ENCODE data around the gene UBE2D3.
A peak's percentile ranks its signal among the peaks of the same experiment; 100 is the strongest.
"Not testable (repeated sequence)": the region's sequence is repeated elsewhere in the genome, so short reads cannot be mapped to it uniquely, and the experiment has no call there.

The UBE2D3 gene

DNA sequence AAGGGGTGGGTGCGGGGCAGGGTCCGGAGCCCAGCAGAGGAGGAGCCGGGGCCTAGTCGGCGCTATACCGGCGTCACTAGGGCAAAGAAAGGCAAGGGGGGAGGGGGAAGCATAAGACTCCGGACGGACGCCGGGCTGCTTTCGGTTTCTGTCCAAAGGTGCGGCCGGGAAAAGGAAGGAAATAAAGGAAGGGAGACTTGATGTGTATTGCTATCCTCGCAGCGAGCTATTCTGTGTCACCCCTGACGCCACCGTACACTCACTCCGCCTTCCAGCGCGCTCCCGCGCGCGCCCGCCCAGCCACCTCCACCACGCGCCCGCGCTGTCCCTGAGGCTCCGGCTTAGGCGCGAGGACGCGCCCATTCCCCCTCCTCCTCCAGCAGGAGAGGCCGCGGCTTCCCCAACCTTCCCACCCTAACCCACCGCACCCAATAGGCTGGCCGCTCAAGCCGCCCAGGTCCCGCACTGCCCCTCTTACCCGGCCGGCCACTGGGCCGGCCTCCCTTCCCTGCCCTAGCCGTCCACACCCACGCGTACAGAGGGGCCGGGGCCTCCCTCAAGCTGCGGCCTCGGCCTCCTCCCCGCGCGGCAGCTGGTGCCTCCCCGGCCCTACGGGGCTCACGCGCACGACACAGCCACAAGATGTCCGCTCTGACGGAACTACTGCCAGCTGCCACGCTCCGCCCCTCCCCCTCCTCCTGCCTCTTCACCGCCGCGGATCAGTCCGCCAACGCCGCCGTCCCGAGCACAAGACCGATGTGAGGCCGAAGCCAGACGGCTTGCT lies at the start of gene UBE2D3:
TSS of gene UBE2D3 (minus strand) at position 662 of the 784 bp plus-strand sequence. CDS start 1,043 bp downstream, outside the sequence.
- peak; percentile 86 for DNase-seq

DNA sequence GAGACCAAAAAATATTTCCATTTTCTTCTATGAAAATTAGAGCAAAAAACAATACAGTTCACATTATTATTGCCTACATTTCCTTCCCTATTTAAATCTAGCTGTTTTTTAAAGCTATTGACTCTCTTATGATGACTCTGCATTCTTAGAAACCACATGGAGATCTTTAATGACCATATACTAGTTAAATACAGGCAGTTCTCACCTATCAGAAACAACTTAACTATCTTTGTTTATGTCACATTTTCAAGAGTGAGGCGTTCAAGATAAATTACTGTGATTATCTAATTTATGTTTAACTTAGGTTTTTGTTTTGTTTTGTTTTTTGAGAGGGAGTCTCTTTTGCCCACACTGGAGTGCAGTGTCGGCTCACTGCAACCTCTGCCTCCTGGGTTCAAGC lies 44.4 kb upstream of the UBE2D3 start:
- no peak for DNase-seq

DNA sequence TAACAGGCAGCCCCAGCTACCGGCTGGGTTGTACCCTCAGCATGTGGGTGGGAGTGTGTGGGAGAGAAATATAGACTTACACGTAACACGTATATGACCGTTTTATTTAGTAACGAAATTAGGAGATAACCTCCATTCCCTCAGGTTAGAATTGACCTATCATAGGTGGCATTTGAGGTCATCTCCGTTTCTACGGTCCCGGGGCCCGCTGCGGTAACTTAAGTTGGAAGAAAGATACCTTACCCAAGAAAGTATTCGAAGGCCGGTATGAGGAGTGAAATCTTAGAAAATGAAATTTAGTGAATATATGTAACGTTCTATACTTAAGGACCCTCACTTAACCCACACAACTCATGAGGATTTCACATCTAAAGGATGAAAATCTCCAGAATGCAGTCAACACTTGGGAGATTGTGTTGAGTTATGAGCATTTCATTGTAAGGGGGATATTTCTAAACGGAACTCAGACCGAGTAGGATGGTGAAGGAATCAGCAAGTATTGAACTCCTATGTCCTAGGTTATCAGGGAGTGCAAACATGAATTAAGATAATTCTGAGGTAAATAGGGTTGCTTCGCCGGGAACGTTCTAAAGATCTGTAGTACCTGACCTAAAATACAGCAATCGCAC lies 42.3 kb upstream of the UBE2D3 start:
- no peak for DNase-seq

DNA sequence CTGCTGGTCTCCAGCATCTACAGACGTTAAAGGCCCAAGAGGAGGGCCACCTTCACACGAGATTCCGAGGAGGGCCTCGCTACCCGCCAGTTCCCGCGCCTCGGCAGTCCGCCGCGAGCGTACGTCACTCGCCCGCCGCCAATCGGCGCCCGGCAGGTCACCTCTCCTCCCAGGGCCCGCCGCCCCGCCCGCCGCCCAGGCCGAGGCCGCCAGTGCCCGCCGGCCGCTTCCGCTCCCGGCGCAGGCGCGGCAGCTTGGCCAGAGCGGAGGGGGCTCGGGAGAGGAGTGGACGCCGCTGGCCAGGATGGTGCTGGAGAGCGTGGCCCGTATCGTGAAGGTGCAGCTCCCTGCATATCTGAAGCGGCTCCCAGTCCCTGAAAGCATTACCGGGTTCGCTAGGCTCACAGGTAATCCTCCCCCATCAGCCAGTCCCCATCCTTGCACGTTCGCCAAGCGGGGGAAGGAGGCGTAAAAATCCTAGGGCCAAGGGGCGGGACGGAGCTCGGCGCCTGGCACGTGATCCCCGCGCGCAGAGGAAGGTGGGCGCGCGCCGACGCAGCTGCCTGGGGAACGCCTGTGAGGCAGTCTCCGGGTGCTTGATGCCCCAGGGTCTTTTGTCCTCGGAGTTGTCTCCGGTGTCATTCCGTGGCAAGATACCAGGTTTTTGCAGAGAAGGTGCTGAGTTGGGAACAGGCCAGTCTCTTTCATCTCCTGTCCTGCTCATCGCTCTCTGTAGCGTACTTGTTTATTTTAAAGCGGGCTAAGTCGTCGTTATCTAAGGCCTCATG lies 41.6 kb upstream of the UBE2D3 start, which contains the start of gene CISD2:
TSS of gene CISD2 (plus strand) at position 212 of the 788 bp plus-strand sequence. CDS start at position 305, 93 bp downstream.
- peak; percentile 82 for DNase-seq

DNA sequence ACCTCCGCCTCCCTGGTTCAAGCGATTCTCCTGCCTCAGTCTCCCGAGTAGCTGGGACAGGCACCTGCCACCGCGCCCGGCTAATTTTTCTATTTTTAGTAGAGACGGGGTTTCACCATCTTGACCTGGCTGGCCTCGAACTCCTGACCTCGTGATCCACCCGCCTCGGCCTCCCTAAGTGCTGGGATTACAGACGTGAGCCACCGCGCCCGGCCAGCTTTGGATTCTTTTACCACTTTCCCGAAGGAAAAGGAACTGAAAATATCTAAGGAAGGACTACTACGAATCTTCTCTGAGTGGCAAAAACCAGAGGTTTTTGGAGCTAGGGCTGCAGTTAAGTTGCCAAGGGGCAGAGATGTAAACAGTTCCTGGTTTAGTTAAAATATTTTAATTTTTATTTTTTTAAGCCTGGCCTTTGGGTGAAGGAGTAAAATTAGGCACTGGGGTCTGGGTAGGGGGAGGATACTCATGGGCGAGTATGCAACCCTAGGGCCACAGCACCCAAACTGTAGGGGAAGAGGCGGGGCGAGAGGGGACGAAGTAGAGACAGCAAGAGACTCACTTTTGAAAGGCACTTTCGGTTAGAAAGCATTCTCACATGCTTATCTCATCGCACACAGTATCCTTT lies 40.9 kb upstream of the UBE2D3 start:
- no peak for DNase-seq

DNA sequence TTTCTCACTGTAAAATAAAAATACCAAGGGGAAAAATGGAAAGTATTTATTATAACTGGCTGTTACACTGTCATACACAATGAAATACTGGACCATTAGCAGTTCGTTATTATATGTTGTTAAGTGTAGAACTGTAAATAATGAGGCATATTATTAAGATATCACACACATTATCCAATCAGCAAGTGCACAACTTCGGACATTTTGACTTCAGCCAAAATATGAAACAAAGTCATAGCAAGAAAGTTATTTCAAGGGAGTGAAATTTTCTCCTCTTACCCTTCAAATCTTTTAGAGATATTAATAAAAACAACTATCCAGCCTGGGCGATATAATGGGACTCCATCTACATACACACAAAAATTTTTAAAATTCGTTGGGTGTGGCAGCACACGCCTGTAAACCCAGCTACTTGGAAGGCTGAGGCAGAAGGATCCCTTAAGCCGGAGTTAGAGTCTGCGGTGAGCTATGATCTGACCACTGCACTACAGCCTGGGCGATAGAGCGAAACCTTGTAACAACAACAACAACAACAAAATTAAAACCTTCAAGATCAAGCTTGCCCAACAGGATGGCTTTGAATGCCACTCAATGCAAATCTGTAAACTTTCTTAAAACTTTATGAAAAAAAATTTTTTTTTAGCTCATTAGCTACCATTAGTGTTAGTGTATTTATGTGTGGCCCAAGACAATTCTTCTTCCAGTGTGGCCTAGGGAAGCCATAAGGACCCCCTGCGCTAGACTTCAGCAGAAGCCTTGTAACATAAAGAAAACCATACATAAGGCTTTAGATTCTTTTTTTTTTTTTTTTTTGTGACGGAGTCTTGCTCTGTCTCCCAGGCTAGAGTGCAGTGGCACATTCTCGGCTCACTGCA lies 40.2 kb upstream of the UBE2D3 start:
- DNase-seq = no peak

DNA sequence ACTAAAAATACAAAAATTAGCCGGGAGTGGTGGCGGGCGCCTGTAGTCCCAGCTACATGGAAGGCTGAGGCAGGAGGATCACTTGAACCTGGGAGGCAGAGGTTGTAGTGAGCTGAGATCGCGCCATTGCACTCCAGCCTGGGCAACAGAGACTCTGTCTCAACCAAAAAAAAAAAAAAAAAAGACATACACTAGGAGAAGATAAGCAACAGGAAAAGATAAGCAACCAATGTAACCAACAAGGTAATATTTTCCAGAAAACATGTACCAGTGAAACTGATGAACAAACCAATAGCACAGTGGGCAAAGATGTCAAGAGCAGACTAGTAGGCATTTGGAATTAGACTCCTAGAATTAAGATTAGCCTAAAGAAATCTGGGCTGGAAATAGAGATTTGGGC lies 38.0 kb upstream of the UBE2D3 start:
- not testable (repeated sequence) for DNase-seq

DNA sequence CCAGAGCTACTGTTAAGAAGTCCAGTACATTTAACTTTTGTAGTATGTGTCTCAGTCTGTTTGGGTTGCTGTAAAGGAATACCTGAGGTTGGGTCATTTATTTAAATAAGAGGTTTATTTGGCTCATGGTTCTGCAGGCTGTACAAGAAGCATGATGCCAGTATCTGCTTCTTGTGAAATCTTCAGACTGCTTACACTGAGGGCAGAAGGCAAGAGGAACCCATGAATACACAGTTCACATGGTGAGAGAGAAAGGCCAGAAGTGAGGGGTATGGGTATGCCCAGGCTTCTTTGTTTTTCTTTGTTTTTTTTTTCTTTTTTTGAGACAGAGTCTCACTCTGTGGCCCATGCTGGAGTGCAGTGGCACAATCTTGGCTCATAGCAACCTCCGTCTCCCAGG lies 35.4 kb upstream of the UBE2D3 start:
- DNase-seq = no peak

DNA sequence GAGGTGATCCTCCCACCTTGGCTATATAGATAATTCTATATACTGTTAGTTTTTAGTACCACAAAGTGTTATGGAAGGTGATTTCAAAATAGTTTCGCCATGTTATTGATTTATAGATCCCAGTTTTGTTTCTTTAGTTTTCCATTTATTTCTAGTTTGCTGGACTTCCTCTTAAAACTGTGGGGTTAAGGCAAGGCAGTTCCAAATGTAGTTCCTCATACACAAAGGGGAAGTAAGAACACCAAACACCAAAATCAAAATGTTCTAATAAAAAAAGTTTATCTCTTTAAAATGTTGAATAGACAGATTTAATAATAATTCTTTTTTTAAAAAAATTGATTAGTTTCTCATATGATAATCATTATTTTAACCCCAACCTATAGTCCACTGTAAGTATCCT lies 34.7 kb upstream of the UBE2D3 start:
- no peak for DNase-seq

DNA sequence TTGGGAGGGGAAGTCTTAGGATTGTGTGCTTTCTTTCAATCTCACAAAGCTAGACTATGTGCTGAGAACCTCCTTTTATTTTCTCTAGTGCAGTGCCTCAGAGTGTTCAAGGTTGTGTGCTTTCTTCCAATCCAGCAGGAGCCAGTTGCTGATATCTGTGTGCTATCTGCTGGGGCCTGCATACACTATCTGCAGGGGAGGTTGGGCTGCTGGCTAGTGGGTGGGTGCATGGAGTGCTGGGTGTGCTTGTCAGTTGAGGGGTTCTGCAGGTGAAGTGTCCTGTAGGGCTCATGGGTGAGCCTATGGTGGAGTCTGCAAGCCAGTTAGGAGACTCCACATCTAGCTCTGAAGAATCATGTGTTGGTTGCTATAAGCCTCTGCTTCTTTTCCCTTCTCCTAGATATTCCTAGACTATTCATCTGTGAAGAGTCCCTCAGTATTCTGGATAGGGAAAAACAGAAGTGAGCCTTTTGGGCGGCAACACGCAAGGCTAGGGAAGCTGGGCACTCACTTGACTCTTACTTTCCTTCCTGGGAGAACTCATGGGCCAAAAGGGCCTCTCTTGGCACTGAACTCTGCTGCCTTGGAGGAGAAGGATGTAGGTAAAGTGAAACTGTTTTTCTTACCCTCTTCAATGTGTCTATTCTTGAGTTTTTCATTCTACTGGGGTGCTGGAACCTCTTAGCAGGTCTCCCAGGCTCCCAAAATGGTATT lies 33.4 kb upstream of the UBE2D3 start:
- no peak for DNase-seq

DNA sequence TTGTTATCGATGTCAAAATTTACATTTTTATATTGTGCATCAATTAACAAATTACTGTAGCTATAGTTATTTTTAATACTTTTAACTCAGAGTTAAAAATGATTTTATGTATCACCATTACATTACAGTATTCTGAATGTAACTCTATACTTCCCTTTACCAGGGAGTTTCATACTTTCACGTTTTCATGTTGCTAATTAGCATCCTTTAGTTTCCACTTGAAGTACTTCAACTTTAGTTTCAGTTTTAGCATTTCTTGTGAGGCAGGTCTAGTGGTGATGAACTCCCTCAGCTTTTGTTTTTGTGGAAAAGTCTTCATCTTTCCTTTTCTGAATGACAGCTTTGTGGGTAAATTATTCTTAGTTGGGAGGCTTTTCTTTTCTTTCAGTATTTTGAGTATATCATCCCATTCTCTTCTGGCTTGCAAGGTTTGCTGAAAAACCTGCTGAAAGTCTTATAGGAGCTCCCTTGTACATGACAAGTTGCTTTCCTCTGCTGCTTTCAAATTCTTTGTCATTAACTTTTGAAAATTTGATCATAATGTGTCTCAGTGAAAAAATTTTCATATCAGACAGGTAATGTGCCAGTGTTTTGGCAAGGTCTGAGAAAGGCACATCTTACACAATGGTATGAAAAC lies 31.6 kb upstream of the UBE2D3 start:
- DNase-seq = no peak

DNA sequence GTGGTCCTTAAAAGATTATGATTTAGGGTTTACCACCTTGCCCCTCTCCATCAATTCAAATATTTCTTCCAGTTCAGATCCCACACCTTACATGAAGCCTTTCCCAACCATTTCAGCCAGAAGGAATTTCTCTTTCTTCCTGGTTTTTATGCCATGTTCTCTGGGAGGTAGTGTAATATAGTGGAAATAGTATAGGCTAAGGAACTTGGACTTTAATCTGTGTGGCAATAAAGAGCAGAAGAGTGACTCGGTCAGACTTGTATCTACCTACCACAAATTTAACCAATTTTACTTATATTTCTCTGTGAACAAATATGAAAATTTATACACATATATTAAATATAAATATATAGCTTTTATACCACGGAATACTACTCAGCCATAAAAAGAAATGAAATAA lies 23.0 kb upstream of the UBE2D3 start:
- DNase-seq = no peak

DNA sequence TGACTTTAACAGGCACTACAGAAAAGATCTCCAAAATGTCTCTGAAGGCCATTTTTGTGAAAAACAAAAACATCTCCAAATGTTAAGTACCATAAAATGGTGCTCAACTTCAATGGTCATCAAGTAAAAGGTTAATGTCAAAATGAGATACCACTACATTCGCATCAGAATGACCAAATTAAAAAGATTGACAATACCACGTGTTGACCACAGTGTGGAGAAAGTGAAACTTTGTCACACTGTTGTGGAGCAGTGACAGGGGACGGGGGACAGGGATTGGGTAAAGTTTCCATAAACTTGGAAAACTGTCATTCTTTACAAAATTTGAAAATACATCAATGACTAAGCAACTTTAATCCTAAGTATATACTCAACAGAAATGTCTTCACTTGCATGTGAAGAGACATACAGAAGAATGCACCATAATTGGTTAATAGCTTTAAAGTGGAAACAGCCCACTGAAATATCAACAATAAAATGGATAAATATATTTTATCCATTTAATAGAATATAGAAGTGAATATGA lies 22.3 kb upstream of the UBE2D3 start:
- no peak for DNase-seq

DNA sequence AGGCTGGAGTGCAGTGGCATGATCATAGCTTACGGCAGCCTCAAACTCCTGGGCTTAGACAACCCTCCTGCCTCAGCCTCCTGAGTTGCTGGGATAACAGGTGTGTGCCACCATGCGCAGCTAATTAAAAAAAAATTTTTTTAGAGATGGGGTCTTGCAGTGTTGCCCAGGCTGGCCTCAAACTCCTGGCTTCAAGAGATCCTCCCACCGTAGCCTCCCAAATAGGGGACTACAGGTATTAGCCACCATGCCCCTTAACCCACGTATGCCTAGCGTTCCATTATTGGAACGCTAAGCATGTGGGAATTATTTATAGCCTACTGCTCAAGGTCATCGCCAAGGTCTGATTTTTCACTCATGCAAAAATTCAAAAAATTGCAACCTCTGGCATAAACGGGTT lies 20.3 kb upstream of the UBE2D3 start:
- no peak for DNase-seq

DNA sequence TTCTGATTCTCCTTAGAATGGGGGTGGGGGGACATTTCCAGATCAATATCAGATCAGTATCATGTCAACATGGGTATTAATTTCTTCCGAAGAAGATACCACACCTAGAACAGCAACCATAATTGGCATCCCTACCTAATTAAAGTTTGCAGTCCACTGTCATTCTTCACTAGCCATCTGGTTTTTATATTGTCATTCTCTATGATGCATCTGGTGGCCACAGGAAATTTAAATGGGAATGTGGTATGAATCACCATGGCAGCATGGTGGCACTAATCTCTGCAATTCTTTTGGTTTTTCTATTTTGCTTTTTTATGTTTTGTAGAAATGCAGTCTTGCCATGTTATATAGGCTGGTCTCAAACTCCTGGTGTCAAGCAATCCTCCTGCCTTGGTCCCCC lies 16.6 kb upstream of the UBE2D3 start:
- DNase-seq = no peak

DNA sequence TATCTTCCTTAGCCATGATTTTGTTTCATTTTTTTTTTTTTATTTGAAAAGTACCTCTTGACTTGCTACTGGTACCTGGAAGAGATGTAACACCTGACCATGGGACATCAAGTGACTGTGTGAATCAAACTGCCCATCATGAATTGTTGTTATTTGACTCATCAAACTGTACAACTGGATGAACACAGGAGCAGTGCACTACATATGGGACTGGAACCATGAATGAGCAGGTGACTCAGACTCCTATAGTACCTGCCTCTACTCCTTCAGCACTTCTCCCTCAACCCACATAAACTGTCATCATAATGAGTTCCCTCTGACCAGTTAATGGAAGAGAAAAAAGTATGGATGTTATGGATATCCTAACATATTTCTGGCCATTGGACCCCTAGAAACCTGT lies 15.9 kb upstream of the UBE2D3 start:
- no peak for DNase-seq

DNA sequence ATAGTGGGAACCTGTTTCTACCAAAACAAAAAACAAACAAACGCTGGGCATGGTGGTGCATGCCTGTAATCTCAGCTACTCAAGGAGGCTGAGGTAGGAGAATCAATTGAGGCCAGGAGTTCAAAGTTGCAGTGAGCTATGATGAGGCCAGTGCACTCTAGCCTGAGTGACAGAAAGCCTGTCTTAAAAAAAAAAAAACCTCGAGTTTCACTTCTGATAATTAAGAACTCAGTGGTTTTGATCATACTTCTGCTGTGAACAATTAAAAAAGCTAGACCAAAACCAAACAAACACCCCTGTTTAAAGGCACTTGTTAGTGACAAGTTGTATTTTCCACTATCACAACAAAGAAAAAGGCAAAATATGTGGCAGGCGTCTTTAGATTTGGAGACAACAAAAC lies 15.0 kb upstream of the UBE2D3 start:
- DNase-seq = no peak

DNA sequence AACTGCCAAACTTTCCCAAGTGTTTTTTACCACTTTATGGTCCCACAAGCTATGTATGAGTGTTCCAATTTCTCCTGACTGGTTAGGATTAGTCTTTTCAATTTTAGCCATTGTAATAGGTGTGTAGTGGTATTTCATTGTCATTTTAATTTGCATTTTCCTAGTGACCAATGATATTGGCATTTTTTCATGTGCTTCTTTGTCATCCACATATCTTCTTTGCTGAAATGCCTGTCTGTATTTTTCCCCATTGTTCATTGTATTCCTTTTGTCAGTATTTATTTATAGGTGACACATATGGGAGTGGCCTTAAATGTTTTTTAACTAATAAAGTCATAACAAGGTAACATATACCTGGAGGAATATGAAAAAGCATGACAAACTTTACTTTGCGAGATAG lies 9.2 kb upstream of the UBE2D3 start:
- no peak for DNase-seq

DNA sequence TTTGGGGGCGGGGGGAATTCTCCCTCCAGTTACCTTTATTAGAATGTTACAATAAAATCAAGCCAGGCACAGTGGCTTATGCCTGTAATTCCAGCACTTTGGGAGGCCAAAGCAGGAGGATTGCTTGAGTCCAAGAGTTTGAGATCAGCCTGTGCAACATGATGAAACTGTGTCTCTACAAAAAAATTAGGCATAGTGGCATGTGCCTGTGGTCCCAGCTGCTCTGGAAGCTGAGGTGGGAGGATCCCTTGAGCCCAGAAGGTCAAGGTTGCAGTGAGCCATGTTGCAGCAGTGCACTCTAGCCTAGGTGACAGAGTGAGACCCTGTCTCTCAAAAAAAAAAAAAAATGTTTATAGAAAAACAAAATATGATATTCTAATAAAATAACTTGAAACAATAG lies 5.3 kb upstream of the UBE2D3 start:
- DNase-seq = no peak

DNA sequence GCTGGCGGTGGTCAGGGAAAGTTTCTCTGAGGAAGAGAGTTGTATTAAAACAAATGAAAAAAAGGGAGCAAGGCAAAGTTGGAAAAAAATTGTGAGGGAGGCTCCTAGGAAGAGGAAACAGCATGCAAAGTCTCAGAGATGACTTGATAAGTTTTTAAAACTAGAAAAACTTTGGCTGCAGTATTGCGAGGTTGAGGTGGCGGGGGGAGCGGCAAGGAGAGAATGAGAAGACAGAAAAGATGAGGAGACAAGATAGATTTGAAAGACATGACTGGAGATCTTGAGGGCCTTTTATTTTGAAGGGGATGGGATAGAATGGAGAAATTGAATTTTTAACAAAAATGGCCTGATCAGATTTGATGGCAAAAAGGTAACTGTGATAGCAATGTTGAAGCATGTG lies 4.8 kb upstream of the UBE2D3 start:
- DNase-seq = no peak

DNA sequence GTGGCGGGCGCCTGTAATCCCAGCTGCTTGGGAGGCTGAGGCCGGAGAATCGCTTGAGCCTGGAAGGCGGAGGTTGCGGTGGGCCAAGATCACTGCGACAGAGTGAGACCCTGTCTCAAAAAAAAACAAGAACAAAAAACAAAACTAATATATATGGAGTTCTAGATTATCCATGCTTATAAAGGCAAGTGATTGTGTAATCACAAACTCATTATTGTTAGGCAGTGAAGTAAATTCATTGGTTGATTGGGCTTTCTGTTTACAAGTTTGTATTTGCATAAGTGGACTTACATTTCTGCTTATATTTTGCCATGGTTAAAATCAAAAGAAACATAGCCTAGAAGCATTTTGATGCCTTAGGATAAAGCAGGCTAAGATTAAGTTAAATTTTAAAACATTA lies 2.5 kb upstream of the UBE2D3 start:
- no peak for DNase-seq

Data from NK-92 treated with Interleukin-12 subunit alpha and Interleukin-12 subunit beta, amount 100 ng/mL, for 24 hours (cell line).